T47D (cell line): ENCODE measurements around the gene CCL22.
"Not testable (repeated sequence)": the region's sequence is repeated elsewhere in the genome, so short reads cannot be mapped to it uniquely, and the experiment has no call there.

Source experiments
- DNase-seq, 2 experiments: peaks; one replicate each; pipeline versions ENCODE4 v3.0.0 to v3.0.0-alpha.2; 2011 to 2012; ENCODE audit warnings: low read depth in 1 of 2, low spot score in 1 of 2
- JUND ChIP-seq: IDR thresholded peaks from 2 replicates; pipeline ENCODE4 v1.6.1; 2012; ENCODE audit warnings: low read depth
- in situ Hi-C: cut with HindIII; loops from 2 replicates; pipeline ENCODE4 v1.10.0; 2016; ENCODE audit warnings: low sequenced_read_pairs, low pct_unique_long_range_greater_than_20kb

Gene CCL22

DNA sequence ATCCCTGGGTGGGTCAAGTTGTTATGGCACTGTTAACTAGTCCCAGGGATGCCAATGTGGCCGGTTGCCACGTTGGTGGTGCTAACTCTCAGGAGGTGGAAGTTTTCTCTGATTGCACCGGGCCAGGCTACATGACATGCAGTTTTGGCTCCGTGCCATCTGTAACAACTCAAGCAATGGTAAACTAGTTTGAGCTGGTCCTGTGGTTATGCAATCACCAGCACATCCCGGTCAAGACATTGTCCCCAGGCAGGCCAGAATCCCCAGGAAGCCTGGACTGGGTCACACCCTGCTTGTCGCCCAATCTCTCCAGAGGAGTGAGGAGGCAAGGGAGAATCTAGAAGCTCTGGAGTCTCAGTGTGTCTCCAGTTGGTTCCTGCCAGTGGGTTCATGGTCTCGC, 35.9 kb downstream of the CCL22 start:
- peak in 1 of 2 experiments; percentile 83 for DNase-seq
- no peak for TF ChIP-seq JUND
- in situ Hi-C loops, result no loop called here

DNA sequence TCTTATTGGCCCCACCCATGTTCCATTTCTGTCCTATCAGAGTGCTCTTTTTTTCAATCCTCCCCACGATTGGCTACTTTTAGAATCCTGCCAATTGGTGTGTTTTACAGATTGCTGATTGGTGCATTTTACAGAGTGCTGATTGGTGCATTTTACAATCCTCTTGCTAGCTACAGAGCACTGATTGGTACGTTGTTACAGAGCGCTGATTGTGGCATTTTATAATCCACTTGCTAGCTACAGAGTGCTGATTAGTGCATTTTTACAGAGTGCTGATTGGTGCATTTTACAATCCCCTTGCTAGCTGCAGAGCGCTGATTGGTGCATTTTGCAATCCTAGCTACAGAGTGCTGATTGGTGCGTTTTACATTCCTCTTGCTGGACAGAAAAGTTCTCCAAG, 36.4 kb downstream of the CCL22 start:
- TF ChIP-seq JUND, result no peak
- DNase-seq, result no peak
- in situ Hi-C loops, result no loop called here

DNA sequence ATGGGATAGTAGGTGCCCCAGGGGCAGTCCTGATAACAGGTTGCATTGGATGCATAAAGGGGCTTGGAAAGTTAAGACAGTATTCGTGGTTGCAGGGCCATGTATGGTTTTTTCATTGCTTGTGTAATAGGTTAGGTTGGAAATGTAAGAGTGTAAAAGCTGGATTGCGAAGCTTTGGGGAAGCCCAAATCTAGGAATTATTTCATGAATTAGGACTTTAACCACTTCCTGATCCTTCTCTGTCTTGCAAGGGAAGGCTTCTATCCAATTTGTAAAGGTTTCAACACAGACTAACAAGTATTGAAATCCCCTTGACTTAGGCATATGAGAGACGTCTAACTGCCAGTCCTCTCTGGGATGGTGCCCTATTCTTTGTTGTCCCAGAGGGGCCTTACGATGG, 38.2 kb downstream of the CCL22 start:
- DNase-seq, result no peak
- in situ Hi-C loops, result no loop called here
- TF ChIP-seq JUND, result no peak

DNA sequence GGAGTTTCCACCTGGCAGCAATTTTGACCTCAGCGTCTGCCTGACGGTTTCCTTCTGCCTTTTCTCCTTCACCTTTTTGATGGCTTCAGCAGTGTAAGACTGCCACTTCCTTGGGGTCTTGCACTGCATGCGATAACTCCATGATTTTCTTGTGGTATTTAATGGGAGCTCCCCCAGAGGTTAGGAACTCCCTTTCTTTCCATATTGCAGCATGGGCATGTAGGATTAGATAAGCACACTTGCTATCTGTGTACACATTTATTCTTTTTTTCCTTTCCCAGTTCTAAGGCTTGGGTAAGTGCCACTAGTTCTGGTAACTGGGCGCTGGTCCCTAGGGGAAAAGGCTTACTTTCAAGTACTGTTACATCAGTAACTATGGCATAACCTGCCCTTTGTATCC, 38.9 kb downstream of the CCL22 start:
- in situ Hi-C loops, DNase-seq: not testable (repeated sequence)

DNA sequence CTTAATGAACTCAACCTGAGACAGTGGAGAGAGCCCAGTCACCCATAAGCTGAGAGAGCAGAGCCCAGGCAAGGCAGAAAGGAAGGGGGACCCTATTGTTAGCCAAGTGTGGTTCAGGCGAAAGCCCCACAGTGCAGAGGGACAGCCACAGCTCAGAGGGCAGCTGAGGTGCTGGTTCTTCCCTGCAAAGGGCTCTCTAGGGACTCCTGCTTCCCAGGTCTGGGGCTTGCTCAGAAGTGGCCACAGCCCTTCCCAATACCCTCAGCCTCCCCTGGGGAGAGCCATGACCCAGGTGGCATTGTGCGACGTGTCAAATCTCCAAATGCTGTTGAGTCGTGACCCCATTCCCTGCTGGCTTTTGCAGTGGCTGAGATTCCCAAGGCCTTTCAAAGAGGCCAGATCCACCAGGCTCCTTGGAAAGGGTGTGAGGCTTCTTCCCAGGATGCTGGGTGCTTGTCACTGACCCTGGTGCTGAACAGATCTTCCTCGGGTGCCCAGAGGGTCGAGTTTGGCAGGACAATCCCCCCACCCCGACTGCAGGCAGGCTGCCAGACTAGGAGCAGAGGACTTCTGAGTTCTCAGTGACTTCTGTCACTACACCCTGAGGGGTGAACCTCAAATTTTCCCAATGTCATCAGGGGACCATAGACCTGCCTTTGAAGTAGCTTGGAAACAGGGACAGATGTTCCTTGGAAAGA, 43.5 kb downstream of the CCL22 start:
- DNase-seq, result no peak
- TF ChIP-seq JUND, result no peak
- in situ Hi-C loops, result no loop called here

DNA sequence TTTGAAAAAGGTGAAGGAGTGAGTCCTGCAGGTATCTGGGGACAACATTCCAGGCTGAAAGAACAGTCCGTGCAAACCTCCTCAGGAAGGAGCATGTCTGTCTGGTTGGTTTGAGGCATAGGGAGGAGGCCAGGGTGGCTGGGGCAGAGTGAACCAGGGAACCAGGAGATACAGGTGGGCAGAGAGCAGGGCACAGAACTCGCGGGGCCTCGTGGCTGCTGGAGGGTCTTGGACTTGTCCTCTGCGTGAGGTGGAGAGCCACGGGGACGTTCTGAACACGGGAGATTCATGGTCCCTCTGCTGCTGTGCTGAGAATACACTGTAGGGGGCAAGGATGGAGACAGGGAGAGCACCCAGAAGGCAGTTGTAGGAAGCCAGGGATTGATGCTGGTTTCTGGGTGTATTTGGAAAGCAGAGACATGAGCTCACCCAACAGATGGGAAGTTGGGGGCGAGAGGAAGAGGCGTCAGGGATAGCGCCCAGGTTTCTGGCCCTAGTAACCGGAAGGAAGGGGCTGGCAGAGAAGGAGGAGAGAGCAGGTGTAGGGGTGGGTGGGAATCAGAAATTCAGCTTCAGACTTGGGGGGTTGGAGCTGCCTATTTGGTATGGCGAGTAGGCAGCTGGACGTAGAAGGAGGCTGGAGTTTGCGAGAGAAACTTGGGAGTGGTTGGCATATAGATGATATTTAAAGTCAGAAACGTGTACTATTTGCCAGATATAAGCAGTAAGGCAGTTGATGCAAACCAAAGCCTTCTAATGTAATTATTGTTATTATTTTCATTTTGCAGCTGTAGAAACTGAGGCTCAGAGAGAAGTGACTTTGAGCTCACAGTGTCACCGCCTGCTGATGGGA, 45.6 kb downstream of the CCL22 start, which contains the start of gene CCL17:
CCL17 (plus strand) TSS at position 803 of the 853 bp plus-strand sequence. CDS start 9,166 bp downstream, outside the sequence.
- no peak for TF ChIP-seq JUND

DNA sequence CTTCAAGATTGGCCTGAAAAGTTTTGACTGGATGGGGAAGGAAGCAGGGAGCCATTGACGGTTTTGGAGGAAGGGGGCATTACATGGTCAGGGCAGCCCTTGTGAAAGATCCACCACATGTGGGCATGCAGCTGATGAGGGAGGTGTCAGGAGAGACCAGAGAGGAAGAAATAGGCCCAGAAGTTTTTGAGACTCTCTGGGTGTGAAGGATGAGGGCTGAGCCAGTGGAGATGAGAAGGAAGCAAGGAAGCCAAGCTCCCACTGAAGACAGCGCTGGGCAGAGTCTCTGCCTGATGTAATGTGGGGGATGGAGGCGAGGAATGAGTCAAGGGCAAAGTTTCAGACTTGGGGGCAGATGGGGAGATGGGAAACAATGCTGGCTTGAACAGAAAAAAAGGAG, 46.5 kb downstream of the CCL22 start:
- no peak for DNase-seq
- no peak for TF ChIP-seq JUND
- in situ Hi-C loops, result no loop called here

More for the DNA sequence above, 45.6 kb downstream of the CCL22 start, which contains the start of gene CCL17:
- in situ Hi-C loops, result no loop called here
- no peak for DNase-seq

DNA sequence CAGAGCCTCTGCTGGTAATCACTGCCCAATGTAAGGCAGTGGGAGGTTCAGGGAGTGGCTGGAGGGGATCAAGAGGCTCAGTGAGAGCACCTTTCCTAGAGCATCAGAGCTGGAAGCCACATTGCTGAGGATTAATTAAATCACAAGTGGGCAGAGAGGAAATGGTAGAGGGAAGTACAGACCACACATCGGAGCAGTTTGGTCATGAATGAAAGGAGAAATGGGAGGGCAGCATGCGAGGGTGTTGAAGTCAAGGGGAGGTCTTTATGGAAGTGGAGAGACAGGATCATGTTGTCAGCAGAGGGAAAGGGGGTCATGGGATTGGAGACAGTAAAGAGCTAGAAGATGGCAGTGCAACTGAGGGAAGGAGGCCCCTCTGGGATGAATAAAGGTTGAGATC, 48.3 kb downstream of the CCL22 start:
- in situ Hi-C loops, result no loop called here
- no peak for DNase-seq

DNA sequence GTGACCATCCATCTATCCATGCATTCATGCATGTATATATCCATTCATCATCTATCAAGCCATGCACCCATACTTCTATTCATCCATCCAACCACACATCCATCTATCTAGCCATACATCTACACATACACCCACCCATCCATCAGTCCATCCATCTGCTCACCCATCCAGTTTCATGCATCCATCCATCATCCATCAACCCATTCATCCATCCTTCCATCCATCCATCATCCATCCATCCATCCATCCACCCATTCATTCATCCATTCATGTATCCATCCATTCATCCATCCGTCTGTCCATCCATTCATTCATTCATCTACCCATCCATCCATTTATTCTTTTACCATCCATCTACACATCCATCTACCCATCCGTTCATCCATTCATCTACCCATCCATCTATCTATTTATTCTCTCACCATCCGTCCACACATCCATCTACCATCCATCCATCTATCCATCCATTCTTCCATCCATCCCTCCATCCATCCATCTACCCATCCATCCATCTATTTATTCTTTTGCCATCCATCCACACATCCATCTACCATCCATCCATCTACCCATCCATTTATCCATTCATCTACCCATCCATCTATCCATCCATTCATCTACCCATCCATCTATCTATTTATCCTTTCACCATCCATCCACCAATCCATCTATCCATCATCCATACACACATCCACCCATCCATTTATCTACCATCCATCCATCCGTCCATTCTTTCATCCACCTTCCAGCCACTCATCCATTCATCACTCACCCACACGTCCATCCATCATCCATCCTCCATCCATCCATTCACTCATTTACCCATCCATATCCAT, 49.2 kb downstream of the CCL22 start:
- no peak for DNase-seq
- no peak for TF ChIP-seq JUND
- in situ Hi-C loops, result no loop called here

More for the DNA sequence above, 48.3 kb downstream of the CCL22 start:
- TF ChIP-seq JUND, result no peak

DNA sequence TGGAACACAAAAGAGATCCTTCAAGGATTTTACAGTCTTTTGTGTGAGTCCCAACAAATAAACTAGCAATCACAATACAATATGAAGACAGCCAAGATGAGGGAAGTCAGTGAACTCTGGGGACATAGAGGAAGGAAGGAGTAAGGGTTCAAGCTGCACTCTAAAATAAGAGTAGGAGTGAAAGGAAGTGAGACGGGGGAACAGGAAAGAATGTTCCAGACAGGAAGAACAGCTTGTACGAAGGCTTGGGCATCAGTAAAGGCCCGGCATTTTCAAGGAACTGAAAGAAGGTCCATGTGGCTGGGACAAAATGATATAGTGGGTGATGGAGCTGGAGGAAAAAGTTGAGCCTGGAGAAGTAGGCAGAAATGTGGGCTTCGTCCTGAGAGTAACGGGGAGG, 50.5 kb downstream of the CCL22 start:
- TF ChIP-seq JUND, result no peak
- no peak for DNase-seq
- in situ Hi-C loops, result no loop called here

DNA sequence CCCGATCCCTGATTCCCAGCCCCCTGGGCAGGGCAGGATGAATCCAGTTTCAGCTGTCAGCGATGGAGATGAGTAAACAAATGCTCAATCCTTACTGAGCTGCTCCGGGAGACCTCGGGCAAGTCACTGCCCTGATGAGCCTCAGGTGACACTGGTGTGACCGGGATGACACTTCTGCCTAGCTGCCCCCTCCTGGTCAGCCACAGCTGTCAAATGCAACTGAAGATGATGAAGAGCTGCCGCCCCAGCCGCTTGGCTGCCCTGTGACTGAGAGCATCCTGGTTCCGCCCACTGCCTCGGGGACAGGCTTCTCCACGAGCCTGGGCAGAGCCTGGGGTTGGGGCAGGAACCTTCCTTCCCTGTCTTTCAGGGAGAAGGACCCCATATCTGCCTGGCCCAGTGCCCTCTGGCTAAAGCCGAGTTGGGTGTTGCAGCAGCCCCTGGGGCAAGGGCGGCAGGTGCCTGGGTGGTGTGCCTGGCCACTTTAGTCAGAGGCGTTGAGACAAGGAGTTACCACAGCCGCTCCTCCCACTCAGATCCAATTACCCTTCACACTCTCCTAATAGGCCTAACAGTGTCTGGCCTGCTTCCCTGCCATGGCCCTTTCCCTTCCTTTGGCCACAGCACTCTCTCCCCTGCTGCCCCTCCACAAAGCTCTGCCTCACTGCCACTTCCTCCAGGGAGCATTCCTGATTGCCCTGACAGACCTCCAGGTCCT, 51.4 kb downstream of the CCL22 start:
- DNase-seq, result peak in 1 of 2 experiments; percentile 74
- in situ Hi-C loops, result no loop called here
- no peak for TF ChIP-seq JUND

DNA sequence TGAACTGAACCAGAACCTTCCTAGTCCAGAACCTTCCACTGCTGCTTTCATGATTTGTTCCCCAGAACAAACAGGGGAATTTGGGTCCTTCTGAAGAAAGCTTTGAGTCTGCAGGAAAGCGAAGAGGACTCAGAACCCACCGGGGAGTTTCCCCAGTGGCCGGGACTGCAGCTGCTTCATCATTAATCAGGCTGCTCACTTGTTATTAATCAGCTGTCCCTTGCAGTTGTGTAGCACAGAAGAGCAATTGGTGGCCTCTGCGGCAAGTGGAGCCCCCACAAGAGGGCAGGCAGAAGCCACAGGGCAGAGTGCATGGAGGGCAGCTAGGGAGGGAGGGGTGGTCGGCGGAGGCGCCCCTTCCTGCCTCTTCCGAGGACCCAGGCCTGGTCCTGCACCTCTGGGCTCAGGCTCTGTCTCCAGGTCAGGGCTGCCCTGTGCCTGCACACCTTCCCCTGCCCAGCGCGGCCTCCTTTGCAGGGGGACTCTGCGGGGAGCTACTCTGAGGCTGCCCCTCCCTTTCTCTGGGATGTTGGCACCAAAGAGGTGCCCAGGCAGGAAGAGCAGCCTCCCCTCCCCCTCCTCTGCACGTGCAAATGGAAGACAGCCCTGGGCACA, 52.9 kb downstream of the CCL22 start:
- in situ Hi-C loops, result no loop called here
- DNase-seq, result no peak
- no peak for TF ChIP-seq JUND
